Measurements from ENCODE around the gene ATP13A3.

ATP13A3 gene

GRCh38 chr3:194386648-194387047 lies 100.2 kb downstream of the ATP13A3 start:
- H3K27me3 ChIP-seq (replicated peaks; ENCODE audit: control insufficient read depth, insufficient read depth, low read length): no peaks in the 10 kb centered on the region
- no peaks in the 10 kb centered on the region for H3K36me3 ChIP-seq (ENCODE audit: control insufficient read depth, insufficient read depth, low read length)
- TF ChIP-seq CTCF (IDR thresholded peaks at IDR 0.05; ENCODE audit: insufficient read depth, low read length, poor library complexity, severe bottlenecking): no peak
- H3K4me3 ChIP-seq (replicated peaks; ENCODE audit: low read depth, low read length): no peak overlapping the region
- no peak for DNase-seq (ENCODE audit: extremely low read depth, insufficient read length)

- Histone ChIP-seq H3K4me3 (replicated peaks; ENCODE audit: low read depth, low read length) (no peak overlapping the region), H3K27me3 (replicated peaks; ENCODE audit: control insufficient read depth, insufficient read depth, low read length) (no peaks in the 10 kb centered on the region), H3K36me3 (ENCODE audit: control insufficient read depth, insufficient read depth, low read length) (no peaks in the 10 kb centered on the region)
- TF ChIP-seq CTCF (IDR thresholded peaks at IDR 0.05; ENCODE audit: insufficient read depth, low read length, poor library complexity, severe bottlenecking): no peak
- DNase-seq (ENCODE audit: extremely low read depth, insufficient read length): no peak
Observed at GRCh38 chr3:194386066-194386465, 100.7 kb downstream of the ATP13A3 start.

DNA sequence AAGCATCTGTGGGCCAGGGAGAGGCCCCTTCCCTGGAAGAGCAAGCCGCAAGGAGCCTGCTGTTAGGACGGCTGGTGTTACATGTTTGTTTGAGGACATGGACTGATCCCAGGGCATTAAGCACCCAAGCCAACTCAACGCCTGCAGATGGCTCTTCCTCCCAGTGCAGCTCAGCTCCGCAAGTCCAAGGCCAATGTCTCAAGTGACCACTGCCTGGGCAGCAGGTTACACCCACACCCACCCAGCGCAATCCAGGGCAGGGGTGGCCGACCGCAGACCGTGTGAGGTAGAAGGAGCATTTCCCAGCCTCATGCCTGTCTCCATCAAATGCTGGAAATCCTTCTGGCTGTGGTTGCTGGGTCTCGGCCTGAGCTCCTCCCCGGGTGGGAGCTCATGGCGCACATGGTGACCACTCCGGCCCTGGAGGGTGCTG lies 102.2 kb downstream of the ATP13A3 start:
- Histone ChIP-seq H3K36me3 (ENCODE audit: control insufficient read depth, insufficient read depth, low read length) (no peaks in the 10 kb centered on the region), H3K4me3 (replicated peaks; ENCODE audit: low read depth, low read length) (no peak overlapping the region), H3K27me3 (replicated peaks; ENCODE audit: control insufficient read depth, insufficient read depth, low read length) (no peaks in the 10 kb centered on the region)
- TF ChIP-seq CTCF (IDR thresholded peaks at IDR 0.05; ENCODE audit: insufficient read depth, low read length, poor library complexity, severe bottlenecking): no peak
- DNase-seq (ENCODE audit: extremely low read depth, insufficient read length): no peak

- no peak for DNase-seq (ENCODE audit: extremely low read depth, insufficient read length)
- Histone ChIP-seq H3K27me3 (replicated peaks; ENCODE audit: control insufficient read depth, insufficient read depth, low read length) (no peaks in the 10 kb centered on the region; the same call in 1 of the 2 replicates), H3K4me3 (replicated peaks; ENCODE audit: low read depth, low read length) (no peak overlapping the region), H3K36me3 (ENCODE audit: control insufficient read depth, insufficient read depth, low read length) (no peaks in the 10 kb centered on the region)
- TF ChIP-seq CTCF (IDR thresholded peaks at IDR 0.05; ENCODE audit: insufficient read depth, low read length, poor library complexity, severe bottlenecking): no peak
Observed at GRCh38 chr3:194384156-194384555, 102.6 kb downstream of the ATP13A3 start.

- no peaks in the 10 kb centered on the region; the same call in 1 of the 2 replicates for H3K27me3 ChIP-seq (replicated peaks; ENCODE audit: control insufficient read depth, insufficient read depth, low read length)
- no peaks in the 10 kb centered on the region for H3K36me3 ChIP-seq (ENCODE audit: control insufficient read depth, insufficient read depth, low read length)
- DNase-seq (ENCODE audit: extremely low read depth, insufficient read length): no peak
- no peak overlapping the region for H3K4me3 ChIP-seq (replicated peaks; ENCODE audit: low read depth, low read length)
- no peak for TF ChIP-seq CTCF (IDR thresholded peaks at IDR 0.05; ENCODE audit: insufficient read depth, low read length, poor library complexity, severe bottlenecking)
Observed at GRCh38 chr3:194383276-194383940, 103.4 kb downstream of the ATP13A3 start.

- Histone ChIP-seq H3K4me3 (replicated peaks; ENCODE audit: low read depth, low read length) (no peak overlapping the region), H3K36me3 (ENCODE audit: control insufficient read depth, insufficient read depth, low read length) (no peaks in the 10 kb centered on the region), H3K27me3 (replicated peaks; ENCODE audit: control insufficient read depth, insufficient read depth, low read length) (no peaks in the 10 kb centered on the region; the same call in 1 of the 2 replicates)
- no peak for DNase-seq (ENCODE audit: extremely low read depth, insufficient read length)
- no peak for TF ChIP-seq CTCF (IDR thresholded peaks at IDR 0.05; ENCODE audit: insufficient read depth, low read length, poor library complexity, severe bottlenecking)
Observed at GRCh38 chr3:194382892-194383223, 103.9 kb downstream of the ATP13A3 start.

Measured in GM06990 (cell line).